ENCODE results near the gene MCC. TPM values are rescaled to one million over a fixed set of nuclear protein-coding genes. Genes with fewer than 3 reads are reported as not detected.
"Not testable (repeated sequence)": the region's sequence is repeated elsewhere in the genome, so short reads cannot be mapped to it uniquely, and the experiment has no call there.

Gene MCC
- total RNA-seq, 1 donor from 2014 or later = 47.7 TPM

DNA sequence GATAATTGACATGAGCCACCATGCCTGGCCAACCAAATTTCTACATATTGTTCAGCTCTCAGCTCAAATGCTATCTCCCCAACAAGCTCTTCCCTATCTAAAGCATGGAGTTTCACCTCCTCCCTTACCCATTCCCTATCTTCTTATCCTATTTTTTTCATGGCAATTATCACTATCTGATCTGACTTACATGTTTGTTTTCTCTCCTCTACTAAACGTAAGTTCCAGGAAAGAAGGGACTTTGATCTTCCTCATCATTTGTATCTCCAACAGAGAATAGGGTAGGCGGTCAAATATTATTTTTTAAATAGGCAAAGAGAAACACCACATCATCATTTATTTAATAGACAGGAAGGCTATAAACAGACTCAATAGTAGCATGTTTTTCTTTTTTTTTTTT is 381.4 kb downstream of the MCC start:
- no peak for DNase-seq

DNA sequence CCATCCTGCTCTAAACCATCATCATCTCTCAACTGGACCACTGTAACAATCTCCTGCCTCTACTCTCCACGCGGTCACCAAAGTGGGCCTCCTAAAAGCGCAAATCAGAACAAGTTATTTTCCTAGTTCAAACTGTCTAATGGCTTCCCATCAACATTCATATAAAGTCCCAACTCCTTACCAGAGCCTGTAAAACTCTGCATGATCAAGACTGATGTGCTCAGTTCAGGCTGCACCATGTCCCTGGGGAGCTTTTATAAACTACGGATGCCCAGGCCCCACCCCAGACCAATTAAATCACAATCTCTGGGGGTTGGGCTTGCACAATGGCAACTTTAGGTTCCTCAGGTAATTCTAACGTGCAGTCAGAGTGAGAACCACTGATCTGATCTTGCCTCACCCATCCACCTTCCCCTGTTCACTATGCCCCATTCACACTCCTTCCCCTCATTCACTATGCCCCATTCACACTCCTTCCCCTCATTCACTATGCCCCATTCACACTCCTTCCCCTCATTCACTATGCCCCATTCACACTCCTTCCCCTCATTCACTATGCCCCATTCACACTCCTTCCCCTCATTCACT is 382.5 kb downstream of the MCC start:
- DNase-seq = no peak

DNA sequence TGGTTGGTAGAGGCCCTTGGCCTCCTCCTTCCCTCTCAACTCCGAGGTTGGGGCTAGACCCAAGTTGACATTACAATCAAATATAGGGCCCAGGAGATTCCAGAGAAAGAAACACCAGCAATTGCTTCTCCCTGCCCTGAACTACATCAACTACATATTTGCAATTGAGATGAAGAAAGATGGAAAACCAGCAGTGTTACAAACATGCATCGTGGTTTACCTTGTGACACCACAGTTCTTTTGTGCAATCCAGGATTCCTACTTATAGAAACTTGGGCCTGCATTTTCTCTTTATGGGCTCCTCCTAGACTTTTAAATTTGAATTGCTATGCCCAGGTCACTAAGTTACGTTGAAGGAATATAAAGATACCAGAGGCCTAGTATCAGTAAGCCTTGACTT is 384.9 kb downstream of the MCC start:
- DNase-seq = no peak

DNA sequence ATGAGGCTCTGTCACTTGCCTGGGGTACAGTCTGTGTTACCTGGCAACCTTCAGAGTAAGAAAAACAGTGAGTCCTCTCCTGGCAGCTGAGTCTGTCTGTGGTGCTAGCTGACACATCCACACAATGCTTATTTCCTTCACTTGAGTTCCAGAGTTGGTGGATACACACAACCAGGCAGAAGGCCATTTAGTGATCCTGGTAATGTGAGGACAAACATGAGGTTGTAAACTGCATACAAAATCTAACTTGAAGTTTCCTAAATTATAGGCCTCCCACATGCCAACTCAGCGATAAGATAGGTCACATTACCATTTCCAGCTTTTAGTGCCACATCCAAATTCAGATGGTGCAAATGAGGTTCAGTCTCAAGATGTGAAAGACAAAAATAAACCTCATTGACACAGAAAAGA is 386.1 kb downstream of the MCC start:
- DNase-seq = no peak

DNA sequence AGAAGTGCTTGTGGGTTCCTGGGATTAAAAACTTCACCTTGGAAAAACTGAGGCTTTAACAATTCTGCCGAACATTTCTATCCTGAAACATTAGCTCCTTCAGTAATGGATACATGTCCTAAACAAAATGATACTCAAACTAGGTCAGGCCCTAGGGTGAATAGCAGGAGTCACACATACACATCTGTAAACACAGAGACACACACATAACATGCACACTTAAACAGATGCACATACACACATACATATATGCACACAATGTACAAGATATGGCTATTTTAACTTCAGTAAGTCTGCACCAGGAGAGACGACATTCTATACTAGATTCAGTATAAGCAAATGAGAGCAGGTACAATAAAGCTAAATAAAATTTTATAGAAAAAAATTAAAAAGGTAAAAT is 387.3 kb downstream of the MCC start:
- DNase-seq = no peak

DNA sequence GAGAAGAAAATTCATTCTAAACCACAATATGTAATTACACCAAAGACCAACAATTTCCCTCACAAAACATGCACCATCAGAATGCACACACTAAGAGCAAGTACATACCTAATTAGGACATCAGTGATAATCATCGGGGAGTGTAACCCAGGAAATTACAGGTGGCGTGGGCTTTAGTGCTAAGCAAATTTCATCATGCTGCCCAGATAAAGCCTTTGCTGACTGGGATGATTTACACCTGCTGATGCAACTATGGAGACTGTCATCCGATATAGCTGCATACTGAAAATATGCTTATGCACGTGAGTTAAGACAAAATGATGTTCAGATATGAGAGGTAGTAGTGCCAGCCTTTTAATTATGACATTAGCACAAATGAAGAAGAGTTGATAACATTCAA is 388.4 kb downstream of the MCC start:
- DNase-seq = no peak

DNA sequence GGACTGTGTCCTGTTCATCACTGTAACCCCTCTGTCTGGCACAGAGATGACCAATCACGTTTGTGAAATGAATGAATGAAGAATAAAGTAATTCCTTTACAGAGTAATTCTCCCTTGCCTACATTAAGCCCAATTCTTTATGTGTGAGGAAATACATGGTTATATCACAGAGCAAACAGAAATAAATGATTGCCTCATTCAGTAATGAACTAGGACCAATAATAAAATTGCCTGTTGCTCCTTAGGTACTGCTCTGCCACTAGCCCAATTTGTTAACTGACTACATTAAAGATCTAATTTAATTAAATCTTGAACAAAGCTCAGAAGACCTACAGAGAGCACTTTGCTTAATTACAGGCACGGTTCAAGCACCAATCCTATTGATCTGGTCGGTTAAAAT is 389.9 kb downstream of the MCC start:
- DNase-seq = no peak

DNA sequence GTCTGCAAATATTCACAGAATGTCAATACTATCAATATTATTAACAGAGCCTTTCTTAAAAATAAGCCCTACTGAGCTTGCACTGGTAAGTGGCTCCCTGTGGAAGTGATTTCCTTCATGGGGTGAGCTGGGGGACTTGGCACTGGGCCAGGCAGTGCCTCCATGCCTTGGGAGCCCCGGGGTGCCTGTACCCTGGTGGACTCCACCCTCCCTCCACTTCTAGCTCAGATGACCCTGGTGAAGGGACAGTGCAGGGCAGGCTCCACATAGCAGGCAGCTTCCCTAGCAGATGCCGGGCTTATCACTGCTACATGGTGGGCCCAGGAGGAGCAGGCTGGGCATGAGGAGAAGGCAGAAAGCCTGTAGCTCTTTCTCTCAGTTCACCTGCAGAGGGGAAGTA is 392.4 kb downstream of the MCC start:
- no peak for DNase-seq

DNA sequence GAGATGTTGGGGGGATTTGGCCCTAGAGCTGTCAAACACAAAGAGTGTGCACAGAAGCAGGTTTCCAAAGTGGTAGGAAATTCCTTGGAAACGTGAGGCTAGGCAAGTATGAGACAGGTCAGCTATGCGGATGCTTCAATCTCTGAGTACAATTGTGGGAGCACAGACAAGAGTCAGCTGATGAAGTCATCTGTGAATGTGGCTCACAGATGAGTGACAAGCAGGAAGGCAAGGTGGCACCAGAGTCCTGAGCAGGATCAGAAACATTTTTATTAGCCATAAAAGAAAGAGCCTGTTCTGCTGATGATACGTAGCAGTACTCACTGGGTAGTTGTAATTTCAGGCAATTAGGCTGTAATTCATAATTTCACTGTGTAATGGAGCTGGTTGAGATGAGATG is 394.7 kb downstream of the MCC start:
- DNase-seq = no peak

DNA sequence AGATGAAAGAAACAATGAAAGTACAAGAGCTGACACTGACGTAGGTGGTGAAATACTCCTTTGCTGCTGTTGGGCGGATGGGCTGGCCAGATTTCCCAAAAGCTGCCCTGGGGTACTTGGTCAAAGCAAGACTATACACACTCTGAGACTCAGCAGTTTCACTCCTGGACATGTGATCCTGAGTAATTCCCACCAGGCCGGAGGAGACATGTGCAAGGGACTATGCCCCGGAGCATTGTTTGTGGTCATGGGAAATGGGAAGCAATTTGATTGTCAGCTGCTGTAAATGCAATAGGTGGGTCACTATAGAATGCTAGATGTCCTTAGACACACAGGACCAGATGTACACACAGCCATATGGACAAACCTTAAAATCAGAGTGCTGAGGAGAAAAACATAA is 395.6 kb downstream of the MCC start:
- no peak for DNase-seq

DNA sequence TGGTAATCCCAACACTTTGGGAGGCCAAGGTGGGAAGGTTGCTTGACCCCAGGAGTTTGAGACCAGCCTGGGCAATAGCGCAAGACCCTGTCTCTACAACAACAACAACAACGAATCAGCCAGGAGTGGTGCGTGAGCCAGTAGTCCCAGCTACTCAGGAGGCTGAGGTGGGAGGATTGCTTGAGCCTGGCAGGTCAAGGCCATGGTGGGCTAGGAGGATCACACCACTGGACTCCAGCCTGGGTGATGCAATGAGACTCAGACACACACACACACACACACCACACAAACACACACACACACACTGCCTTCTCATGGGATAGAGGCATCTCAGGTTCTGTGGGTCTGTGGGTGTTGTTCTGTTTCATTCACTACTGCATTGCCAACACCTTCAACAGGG is 396.6 kb downstream of the MCC start:
- no peak for DNase-seq

DNA sequence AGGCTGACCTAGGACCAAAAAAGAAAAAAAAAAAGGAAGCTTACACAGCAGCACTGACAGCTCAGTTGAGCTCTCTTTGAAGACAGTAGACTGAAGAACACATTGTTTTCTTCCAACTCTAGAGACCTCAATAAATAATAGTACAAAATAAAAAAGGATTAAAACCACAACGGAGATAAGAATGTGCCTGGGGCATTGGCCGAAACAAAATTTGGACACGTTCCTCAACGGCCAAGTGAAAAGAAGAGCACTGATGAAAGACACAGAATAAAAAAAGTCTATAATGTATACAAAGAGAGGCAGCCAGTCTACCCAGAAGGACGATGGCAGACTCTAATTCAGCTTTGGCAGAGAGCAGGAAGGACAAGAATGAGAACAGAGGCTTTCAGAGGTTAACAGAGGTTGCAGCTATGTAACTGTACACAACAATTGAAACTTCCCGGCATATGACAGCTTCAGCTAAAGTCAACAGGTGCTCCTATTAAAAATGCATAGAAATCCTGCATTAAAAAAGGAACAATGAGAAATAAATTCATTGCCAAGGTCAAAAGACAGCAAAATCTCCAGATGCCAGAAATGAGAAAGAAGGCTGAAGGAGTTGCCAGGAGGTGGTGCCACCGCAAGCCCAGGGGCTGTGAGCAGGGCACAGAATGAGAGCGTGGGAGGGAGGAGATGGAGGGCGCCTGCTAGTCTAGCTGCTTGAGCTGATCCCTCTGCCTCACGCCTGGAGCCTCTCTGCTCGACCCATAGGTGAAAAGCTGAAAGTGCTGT is 397.7 kb downstream of the MCC start:
- no peak for DNase-seq

DNA sequence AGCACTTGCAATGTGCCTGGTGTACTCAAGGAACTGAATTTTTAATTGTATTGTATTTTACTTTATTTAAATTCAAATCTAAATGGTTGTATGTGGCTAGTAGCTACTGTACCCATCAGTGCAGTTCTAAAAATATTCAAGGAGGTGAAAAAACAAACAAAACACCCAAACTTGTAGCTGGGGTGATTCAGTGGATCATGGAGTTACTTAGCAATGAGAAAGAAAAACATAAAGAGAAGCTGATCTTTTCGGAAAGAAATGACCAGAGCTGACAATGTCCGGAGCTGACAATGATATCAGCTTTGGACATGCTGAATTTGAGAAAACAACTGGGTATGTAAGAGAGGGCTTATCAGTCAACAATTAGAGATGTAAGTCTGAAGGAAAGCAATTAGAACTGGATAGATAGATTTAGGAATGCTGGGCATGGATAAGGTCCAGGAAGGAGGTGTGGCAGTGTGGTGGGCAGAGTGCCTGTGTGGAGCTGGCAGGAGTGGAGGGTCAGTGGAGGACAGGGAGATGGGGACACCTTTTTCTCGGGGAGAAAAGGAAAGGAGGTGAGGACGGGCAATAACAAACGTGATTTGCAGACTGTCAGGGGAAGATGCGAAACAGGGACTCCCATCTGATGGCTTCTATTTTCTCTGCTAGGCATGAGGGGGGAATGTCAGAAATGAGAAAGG is 398.5 kb downstream of the MCC start:
- DNase-seq = no peak

DNA sequence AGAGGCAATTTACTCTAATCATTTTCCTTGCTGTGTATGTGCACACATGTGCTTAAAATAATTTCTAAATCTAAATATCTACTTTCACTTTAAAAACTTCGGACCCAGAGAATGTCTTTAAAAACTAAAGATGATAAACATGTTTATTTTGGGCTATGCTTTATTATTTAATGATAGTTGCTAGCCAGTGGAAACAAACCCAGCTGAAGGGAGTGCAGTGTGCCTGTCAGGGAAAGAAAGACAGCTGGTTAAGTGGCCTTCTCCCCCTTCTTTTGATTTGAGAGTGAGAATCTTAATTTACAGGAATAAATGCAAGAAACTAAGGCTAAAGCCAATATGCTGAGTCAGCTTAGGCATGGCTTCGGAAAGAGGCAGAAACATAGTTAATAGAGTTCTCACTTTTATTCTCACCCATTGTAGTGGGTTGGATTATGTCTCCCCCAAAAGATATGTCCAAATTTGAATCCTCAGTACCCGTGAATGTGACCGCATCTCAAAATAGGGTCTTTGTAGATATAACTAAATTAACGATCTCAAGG is 400.2 kb downstream of the MCC start:
- no peak for DNase-seq

DNA sequence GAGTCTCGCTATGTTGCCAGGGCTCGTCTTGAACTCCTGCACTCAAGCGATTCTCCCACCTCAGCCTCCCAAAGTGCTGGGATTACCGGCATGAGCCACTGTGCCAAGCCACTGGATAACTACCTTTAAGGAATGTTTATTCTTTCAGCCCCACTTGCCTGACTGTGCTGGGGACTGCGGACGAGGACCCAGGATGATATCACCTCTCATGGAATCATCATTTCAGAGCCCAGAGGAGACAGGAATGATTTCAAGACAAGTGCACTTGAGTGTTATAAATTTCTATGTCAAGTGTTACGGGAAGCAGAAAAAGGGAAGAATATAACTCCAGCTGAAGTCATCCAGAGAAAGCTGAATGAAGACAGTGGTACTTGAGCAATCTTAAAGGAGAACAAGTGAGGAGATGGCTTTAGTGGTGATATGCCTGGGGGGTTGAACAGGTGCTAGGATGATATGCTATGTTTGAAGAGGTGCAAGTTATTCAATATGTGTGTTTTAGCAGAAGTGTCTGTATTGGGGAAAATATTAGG is 402.3 kb downstream of the MCC start:
- DNase-seq = no peak

DNA sequence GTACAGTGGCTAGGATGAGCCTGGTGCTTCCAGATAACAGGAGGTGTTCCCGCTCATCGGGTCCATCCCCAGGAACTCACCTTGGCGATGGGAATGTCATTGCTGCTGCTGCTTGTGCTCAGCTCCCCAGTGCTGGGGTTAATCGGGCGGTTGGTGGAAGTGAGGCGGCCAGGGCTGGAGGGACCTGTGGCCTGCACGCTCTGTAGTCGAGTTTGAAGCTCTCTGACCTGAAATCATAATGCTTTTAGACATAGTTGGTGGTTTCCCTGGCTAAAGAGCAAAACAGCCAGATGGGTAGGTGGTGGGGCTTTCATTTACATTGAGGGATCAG is 403.2 kb downstream of the MCC start:
- DNase-seq = no peak

DNA sequence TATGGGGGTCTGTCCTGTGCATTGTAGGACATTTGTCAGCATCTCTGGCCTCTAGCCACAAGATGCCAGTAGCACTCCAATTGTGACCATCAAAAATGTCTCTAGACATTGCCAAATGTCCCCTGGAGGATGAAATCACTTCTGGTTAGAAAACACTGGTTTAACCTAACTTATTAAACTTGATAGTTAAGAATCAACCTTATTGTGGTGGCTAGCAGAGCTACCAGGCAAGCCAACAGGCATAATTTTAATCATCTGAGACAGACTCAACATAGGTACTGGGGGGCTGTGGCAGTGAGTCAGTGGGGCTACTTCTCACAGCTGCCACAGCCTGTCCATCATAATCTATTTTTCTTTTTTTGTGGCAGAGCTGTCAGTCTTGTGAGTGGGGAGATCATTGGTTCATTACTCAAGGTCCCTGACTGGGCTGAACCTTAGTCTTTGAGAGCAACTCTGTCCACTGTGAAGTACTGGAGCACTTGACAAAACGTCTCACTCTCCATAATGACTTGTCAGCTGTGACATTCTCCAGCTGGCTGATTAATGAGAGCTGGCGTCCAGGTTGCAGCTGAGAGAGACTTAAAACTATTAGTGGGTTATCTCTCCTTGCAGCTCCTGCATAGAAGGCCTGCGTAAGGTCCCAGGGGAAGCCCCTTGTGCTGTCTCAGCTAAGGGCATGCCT is 403.7 kb downstream of the MCC start:
- DNase-seq = no peak

DNA sequence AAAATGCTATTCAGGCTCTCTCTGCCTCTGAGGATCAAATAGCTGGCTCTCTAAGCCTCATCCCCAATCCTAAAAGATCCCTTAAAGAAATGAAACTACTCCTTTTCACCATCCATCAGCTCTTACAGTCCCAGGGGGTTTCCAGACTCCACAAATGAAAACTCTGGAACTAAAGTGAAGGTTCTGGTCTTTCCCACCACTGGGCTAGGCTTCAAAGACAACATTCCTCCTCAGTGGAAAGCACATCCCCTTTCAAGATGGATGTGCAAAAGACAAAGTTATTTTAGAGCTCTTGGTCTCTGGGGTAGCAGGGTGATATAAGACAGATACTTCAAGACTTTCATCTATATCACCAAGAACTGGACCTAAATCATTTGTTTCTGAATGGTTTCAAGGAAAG is 404.8 kb downstream of the MCC start:
- DNase-seq = no peak

DNA sequence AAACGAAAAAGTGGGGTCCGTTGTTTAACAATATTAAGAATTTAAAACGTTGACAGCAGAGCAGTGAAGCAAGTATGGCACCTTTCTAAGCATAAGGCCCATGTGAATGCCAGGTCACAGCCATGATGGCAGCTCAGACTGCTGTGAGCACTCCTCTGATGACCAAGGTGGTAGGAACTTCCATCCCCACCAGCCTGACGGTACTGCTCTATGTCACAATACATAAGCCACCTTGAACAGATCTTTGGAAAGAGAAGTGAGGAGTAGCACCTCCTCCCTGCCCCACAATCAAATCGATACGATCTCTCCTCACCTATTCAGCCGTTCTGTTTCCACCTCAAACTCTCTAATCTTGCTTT is 405.7 kb downstream of the MCC start:
- DNase-seq = no peak

DNA sequence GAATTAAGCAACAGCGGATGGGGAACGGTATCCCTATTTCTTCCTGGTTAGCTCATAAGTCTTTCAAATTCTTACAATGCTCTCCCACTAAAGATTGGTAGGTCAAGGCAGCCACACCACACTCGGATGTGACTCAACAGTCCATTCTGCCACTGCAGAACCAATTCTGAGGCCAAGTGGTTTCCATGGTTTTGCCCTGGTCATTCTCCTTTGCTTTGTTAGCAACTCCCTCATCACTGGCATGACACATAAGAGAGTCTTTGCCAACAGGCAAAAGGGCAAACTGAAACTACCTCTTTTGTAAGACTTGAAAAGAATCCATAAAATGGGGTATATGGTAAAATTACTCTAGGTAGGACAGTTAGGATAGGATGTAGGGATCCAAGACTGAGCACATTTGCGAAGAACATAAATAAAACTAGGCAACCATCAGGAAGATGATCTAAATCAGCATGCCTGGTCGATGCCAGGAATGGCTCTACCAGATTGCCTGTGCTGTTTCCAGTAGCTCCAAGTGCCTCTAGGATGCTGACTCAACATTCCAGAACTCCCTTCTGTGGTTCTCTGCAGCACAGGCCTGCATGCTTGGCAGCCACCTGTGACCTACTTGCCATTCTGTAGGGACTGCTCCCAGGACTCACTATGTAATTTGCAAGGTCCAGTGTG is 406.2 kb downstream of the MCC start:
- no peak for DNase-seq

DNA sequence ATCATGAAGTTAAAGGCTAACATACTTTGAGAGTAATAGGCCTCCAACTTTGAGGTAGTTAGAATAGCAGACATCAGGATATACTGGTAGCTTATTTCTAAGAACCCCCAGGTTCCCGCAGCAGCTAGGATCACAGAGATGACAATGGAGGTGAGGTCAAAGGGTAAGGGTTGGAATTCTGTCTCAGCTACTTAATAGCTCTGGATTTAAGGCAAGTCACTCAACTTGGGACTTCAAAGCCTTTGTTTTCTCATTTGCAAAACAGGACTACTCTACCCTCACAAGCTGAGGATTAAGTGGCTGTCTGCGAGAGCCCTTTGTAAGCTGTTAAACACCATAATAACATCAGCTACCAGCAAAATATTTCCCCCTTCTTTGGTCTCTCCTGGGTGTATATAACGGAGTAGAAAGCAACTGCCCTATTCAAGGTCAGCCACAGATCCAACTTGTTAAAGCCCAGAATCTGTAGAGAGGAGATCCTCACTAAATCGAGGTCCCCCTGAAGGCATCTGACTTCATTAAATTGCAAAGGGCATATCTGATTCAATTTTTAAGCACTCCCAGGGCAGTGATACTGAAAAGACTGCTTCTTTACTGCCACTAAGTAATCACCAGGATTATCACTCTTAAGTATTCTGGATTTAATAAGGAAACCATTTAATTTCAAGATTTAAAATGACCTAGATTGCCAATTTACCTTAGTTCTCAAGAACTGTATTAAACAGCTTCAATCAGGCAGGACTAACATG is 407.0 kb downstream of the MCC start:
- no peak for DNase-seq

DNA sequence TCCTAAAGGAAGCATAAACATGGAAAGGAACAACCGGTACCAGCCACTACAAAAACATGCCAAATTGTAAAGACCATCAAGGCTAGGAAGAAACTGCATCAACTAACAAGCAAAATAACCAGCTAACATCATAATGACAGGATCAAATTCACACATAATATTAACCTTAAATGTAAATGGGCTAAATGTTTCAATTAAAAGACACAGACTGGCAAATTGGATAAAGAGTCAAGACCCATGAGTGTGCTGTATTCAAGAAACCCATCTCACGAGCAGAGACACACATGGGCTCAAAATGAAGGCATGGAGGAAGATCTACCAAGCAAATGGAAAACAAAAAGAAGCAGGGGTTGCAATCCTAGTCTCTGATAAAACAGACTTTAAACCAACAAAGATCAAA is 411.6 kb downstream of the MCC start:
- DNase-seq = not testable (repeated sequence)
